ENCODE measurements around the gene GOSR2.
A peak's percentile ranks its signal among the peaks of the same experiment; 100 is the strongest.

The GOSR2 gene

GRCh38 chr17:46922804-46923635 lies at the start of gene GOSR2:
Gene GOSR2 (plus strand): TSS chr17:46923160. CDS start chr17:46923193, 33 bp downstream.
- H3K27ac ChIP-seq (ENCODE audit: low read depth in 2 of 2, low read length in 2 of 2) = peak within 1 kb of the TSS; percentile 97
- H3K9ac ChIP-seq (ENCODE audit: low read depth in 1 of 2, low read length in 2 of 2) = peak within 1 kb of the TSS; percentile 85 to 93
- peak within 1 kb of the TSS; percentile 85 to 98 for H3K4me3 ChIP-seq (ENCODE audit: low read length in 2 of 2)
- H3K36me3 ChIP-seq (ENCODE audit: control insufficient read depth in 2 of 2, insufficient read depth in 2 of 2, low read length in 2 of 2) = no peaks in the 10 kb centered on the region
- no peaks in the 10 kb centered on the region for H3K9me3 ChIP-seq (ENCODE audit: control insufficient read depth in 2 of 2, low read length in 2 of 2)
- no peaks in the 10 kb centered on the region for H3K27me3 ChIP-seq (ENCODE audit: control insufficient read depth in 2 of 2, insufficient read depth in 2 of 2, low read length in 2 of 2)
- peaks cover 5 to 11% of the 10 kb centered on the region in 2 donors for H3K4me1 ChIP-seq (ENCODE audit: control insufficient read depth in 2 of 2, insufficient read depth in 2 of 2, low read length in 2 of 2)

GRCh38 chr17:46873941-46874645 lies 48.9 kb upstream of the GOSR2 start:
- Histone ChIP-seq H3K4me1 (ENCODE audit: control insufficient read depth in 2 of 2, insufficient read depth in 2 of 2, low read length in 2 of 2) (peaks cover 8 to 9% of the 10 kb centered on the region in 2 donors), H3K27ac (ENCODE audit: low read depth in 2 of 2, low read length in 2 of 2) (no peak overlapping the region), H3K9me3 (ENCODE audit: control insufficient read depth in 2 of 2, low read length in 2 of 2) (no peaks in the 10 kb centered on the region), H3K9ac (ENCODE audit: low read depth in 1 of 2, low read length in 2 of 2) (no peak overlapping the region), H3K27me3 (ENCODE audit: control insufficient read depth in 2 of 2, insufficient read depth in 2 of 2, low read length in 2 of 2) (no peaks in the 10 kb centered on the region), H3K4me3 (ENCODE audit: low read length in 2 of 2) (no peak overlapping the region), H3K36me3 (ENCODE audit: control insufficient read depth in 2 of 2, insufficient read depth in 2 of 2, low read length in 2 of 2) (no peaks in the 10 kb centered on the region)

GRCh38 chr17:46874906-46875305 lies 48.1 kb upstream of the GOSR2 start:
- no peaks in the 10 kb centered on the region for H3K36me3 ChIP-seq (ENCODE audit: control insufficient read depth in 2 of 2, insufficient read depth in 2 of 2, low read length in 2 of 2)
- H3K27me3 ChIP-seq (ENCODE audit: control insufficient read depth in 2 of 2, insufficient read depth in 2 of 2, low read length in 2 of 2) = no peaks in the 10 kb centered on the region
- H3K27ac ChIP-seq (ENCODE audit: low read depth in 2 of 2, low read length in 2 of 2) = no peak overlapping the region
- H3K4me3 ChIP-seq (ENCODE audit: low read length in 2 of 2) = no peak overlapping the region
- H3K9me3 ChIP-seq (ENCODE audit: control insufficient read depth in 2 of 2, low read length in 2 of 2) = no peaks in the 10 kb centered on the region
- H3K9ac ChIP-seq (ENCODE audit: low read depth in 1 of 2, low read length in 2 of 2) = no peak overlapping the region
- H3K4me1 ChIP-seq (ENCODE audit: control insufficient read depth in 2 of 2, insufficient read depth in 2 of 2, low read length in 2 of 2) = peaks cover 8 to 9% of the 10 kb centered on the region in 2 donors

- peaks cover 4 to 5% of the 10 kb centered on the region in 2 donors for H3K4me1 ChIP-seq (ENCODE audit: control insufficient read depth in 2 of 2, insufficient read depth in 2 of 2, low read length in 2 of 2)
- peak overlapping the region in 1 of 2 donors; percentile 6 for H3K9ac ChIP-seq (ENCODE audit: low read depth in 1 of 2, low read length in 2 of 2)
- no peaks in the 10 kb centered on the region for H3K36me3 ChIP-seq (ENCODE audit: control insufficient read depth in 2 of 2, insufficient read depth in 2 of 2, low read length in 2 of 2)
- no peak overlapping the region for H3K27ac ChIP-seq (ENCODE audit: low read depth in 2 of 2, low read length in 2 of 2)
- no peaks in the 10 kb centered on the region for H3K9me3 ChIP-seq (ENCODE audit: control insufficient read depth in 2 of 2, low read length in 2 of 2)
- H3K27me3 ChIP-seq (ENCODE audit: control insufficient read depth in 2 of 2, insufficient read depth in 2 of 2, low read length in 2 of 2) = no peaks in the 10 kb centered on the region
- no peak overlapping the region for H3K4me3 ChIP-seq (ENCODE audit: low read length in 2 of 2)
Observed at GRCh38 chr17:46875849-46876352, 47.1 kb upstream of the GOSR2 start.

- Histone ChIP-seq H3K9ac (ENCODE audit: low read depth in 1 of 2, low read length in 2 of 2) (peak overlapping the region in 1 of 2 donors; percentile 6), H3K27ac (ENCODE audit: low read depth in 2 of 2, low read length in 2 of 2) (no peak overlapping the region), H3K4me1 (ENCODE audit: control insufficient read depth in 2 of 2, insufficient read depth in 2 of 2, low read length in 2 of 2) (peaks cover 0 to 2% of the 10 kb centered on the region in 2 donors), H3K27me3 (ENCODE audit: control insufficient read depth in 2 of 2, insufficient read depth in 2 of 2, low read length in 2 of 2) (no peaks in the 10 kb centered on the region), H3K9me3 (ENCODE audit: control insufficient read depth in 2 of 2, low read length in 2 of 2) (no peaks in the 10 kb centered on the region), H3K36me3 (ENCODE audit: control insufficient read depth in 2 of 2, insufficient read depth in 2 of 2, low read length in 2 of 2) (no peaks in the 10 kb centered on the region), H3K4me3 (ENCODE audit: low read length in 2 of 2) (no peak overlapping the region)
Observed at GRCh38 chr17:46876353-46876887, 46.5 kb upstream of the GOSR2 start.

GRCh38 chr17:46876926-46877325 lies 46.0 kb upstream of the GOSR2 start:
- Histone ChIP-seq H3K4me3 (ENCODE audit: low read length in 2 of 2) (no peak overlapping the region), H3K27ac (ENCODE audit: low read depth in 2 of 2, low read length in 2 of 2) (no peak overlapping the region), H3K9ac (ENCODE audit: low read depth in 1 of 2, low read length in 2 of 2) (no peak overlapping the region), H3K9me3 (ENCODE audit: control insufficient read depth in 2 of 2, low read length in 2 of 2) (no peaks in the 10 kb centered on the region), H3K36me3 (ENCODE audit: control insufficient read depth in 2 of 2, insufficient read depth in 2 of 2, low read length in 2 of 2) (no peaks in the 10 kb centered on the region), H3K4me1 (ENCODE audit: control insufficient read depth in 2 of 2, insufficient read depth in 2 of 2, low read length in 2 of 2) (peaks cover 0 to 2% of the 10 kb centered on the region in 2 donors), H3K27me3 (ENCODE audit: control insufficient read depth in 2 of 2, insufficient read depth in 2 of 2, low read length in 2 of 2) (no peaks in the 10 kb centered on the region)

- Histone ChIP-seq H3K9ac (ENCODE audit: low read depth in 1 of 2, low read length in 2 of 2) (no peak overlapping the region), H3K4me1 (ENCODE audit: control insufficient read depth in 2 of 2, insufficient read depth in 2 of 2, low read length in 2 of 2) (peaks cover 0 to 2% of the 10 kb centered on the region in 2 donors), H3K27me3 (ENCODE audit: control insufficient read depth in 2 of 2, insufficient read depth in 2 of 2, low read length in 2 of 2) (no peaks in the 10 kb centered on the region), H3K27ac (ENCODE audit: low read depth in 2 of 2, low read length in 2 of 2) (no peak overlapping the region), H3K4me3 (ENCODE audit: low read length in 2 of 2) (no peak overlapping the region), H3K36me3 (ENCODE audit: control insufficient read depth in 2 of 2, insufficient read depth in 2 of 2, low read length in 2 of 2) (no peaks in the 10 kb centered on the region), H3K9me3 (ENCODE audit: control insufficient read depth in 2 of 2, low read length in 2 of 2) (no peaks in the 10 kb centered on the region)
Observed at GRCh38 chr17:46877466-46877865, 45.5 kb upstream of the GOSR2 start.

GRCh38 chr17:46878055-46878454 lies 44.9 kb upstream of the GOSR2 start:
- Histone ChIP-seq H3K4me1 (ENCODE audit: control insufficient read depth in 2 of 2, insufficient read depth in 2 of 2, low read length in 2 of 2) (peaks cover 0 to 2% of the 10 kb centered on the region in 2 donors), H3K9ac (ENCODE audit: low read depth in 1 of 2, low read length in 2 of 2) (no peak overlapping the region), H3K27ac (ENCODE audit: low read depth in 2 of 2, low read length in 2 of 2) (no peak overlapping the region), H3K27me3 (ENCODE audit: control insufficient read depth in 2 of 2, insufficient read depth in 2 of 2, low read length in 2 of 2) (no peaks in the 10 kb centered on the region), H3K36me3 (ENCODE audit: control insufficient read depth in 2 of 2, insufficient read depth in 2 of 2, low read length in 2 of 2) (no peaks in the 10 kb centered on the region), H3K9me3 (ENCODE audit: control insufficient read depth in 2 of 2, low read length in 2 of 2) (no peaks in the 10 kb centered on the region), H3K4me3 (ENCODE audit: low read length in 2 of 2) (no peak overlapping the region)

GRCh38 chr17:46879101-46879500 lies 43.9 kb upstream of the GOSR2 start:
- H3K27me3 ChIP-seq (ENCODE audit: control insufficient read depth in 2 of 2, insufficient read depth in 2 of 2, low read length in 2 of 2) = no peaks in the 10 kb centered on the region
- no peaks in the 10 kb centered on the region for H3K9me3 ChIP-seq (ENCODE audit: control insufficient read depth in 2 of 2, low read length in 2 of 2)
- H3K4me1 ChIP-seq (ENCODE audit: control insufficient read depth in 2 of 2, insufficient read depth in 2 of 2, low read length in 2 of 2) = peaks cover 0 to 2% of the 10 kb centered on the region in 2 donors
- H3K4me3 ChIP-seq (ENCODE audit: low read length in 2 of 2) = no peak overlapping the region
- no peaks in the 10 kb centered on the region for H3K36me3 ChIP-seq (ENCODE audit: control insufficient read depth in 2 of 2, insufficient read depth in 2 of 2, low read length in 2 of 2)
- H3K27ac ChIP-seq (ENCODE audit: low read depth in 2 of 2, low read length in 2 of 2) = no peak overlapping the region
- H3K9ac ChIP-seq (ENCODE audit: low read depth in 1 of 2, low read length in 2 of 2) = no peak overlapping the region

- H3K36me3 ChIP-seq (ENCODE audit: control insufficient read depth in 2 of 2, insufficient read depth in 2 of 2, low read length in 2 of 2) = no peaks in the 10 kb centered on the region
- no peaks in the 10 kb centered on the region for H3K9me3 ChIP-seq (ENCODE audit: control insufficient read depth in 2 of 2, low read length in 2 of 2)
Observed at GRCh38 chr17:46881015-46881414, 41.9 kb upstream of the GOSR2 start.

More at GRCh38 chr17:46881015-46881414, 41.9 kb upstream of the GOSR2 start:
- Histone ChIP-seq H3K4me3 (ENCODE audit: low read length in 2 of 2) (no peak overlapping the region), H3K27me3 (ENCODE audit: control insufficient read depth in 2 of 2, insufficient read depth in 2 of 2, low read length in 2 of 2) (peaks cover 0 to 4% of the 10 kb centered on the region in 2 donors), H3K9ac (ENCODE audit: low read depth in 1 of 2, low read length in 2 of 2) (no peak overlapping the region), H3K27ac (ENCODE audit: low read depth in 2 of 2, low read length in 2 of 2) (no peak overlapping the region), H3K4me1 (ENCODE audit: control insufficient read depth in 2 of 2, insufficient read depth in 2 of 2, low read length in 2 of 2) (peaks cover 0 to 2% of the 10 kb centered on the region in 2 donors)
